Measurements from ENCODE around the gene FSTL3.
A peak's percentile ranks its signal among the peaks of the same experiment; 100 is the strongest.

FSTL3 gene

DNA sequence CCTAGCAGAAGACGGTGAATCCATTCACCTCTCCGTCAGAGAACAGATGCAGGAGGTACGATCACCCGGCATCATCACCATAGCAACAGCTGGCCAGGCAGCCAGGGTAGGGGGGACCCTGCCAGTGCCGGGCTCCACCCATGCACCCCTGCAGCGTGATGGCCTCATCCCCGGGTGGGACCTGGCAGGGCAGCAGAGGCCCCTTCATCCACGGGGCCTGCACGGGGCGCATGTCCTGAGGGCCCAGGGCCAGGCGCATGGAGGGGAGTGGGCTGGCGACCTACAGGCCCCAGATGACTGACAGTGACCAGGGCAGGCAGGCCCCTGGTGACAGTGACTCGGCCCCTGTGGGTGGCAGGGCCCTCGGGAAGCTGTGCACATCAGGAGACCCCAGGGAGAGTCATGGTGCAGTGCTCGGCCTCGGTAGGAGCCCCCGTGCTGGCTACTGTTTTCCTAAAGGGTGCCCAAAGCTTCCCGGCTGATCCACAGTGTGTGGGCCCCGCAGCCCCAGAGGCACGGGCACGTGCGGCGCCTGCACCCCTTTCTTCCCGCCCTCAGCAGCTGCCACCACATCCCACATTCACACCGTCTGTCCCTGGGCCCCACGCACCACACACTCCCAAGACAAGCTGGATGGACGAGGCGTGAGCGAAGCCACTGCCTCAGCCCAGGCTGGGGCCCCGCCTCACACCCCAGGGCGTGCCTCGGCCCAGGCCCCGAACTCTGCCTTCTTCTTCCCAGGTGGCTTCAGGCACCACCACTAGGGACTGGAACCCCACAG lies 17.9 kb upstream of the FSTL3 start:
- TF ChIP-seq, protein P1, sequence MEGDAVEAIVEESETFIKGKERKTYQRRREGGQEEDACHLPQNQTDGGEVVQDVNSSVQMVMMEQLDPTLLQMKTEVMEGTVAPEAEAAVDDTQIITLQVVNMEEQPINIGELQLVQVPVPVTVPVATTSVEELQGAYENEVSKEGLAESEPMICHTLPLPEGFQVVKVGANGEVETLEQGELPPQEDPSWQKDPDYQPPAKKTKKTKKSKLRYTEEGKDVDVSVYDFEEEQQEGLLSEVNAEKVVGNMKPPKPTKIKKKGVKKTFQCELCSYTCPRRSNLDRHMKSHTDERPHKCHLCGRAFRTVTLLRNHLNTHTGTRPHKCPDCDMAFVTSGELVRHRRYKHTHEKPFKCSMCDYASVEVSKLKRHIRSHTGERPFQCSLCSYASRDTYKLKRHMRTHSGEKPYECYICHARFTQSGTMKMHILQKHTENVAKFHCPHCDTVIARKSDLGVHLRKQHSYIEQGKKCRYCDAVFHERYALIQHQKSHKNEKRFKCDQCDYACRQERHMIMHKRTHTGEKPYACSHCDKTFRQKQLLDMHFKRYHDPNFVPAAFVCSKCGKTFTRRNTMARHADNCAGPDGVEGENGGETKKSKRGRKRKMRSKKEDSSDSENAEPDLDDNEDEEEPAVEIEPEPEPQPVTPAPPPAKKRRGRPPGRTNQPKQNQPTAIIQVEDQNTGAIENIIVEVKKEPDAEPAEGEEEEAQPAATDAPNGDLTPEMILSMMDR (IDR thresholded peaks at IDR 0.05; ENCODE audit: low read depth, low read length), result no peak
- Histone ChIP-seq H3K27ac (no peak overlapping the region), H3K4me3 (ENCODE audit: low read depth, low read length) (no peak overlapping the region), H3K36me3 (peaks cover 43% of the 10 kb centered on the region), H3K27me3 (ENCODE audit: insufficient read depth, low read depth, severe bottlenecking) (no peaks in the 10 kb centered on the region), H3K9me3 (ENCODE audit: severe bottlenecking) (no peaks in the 10 kb centered on the region)
- no peak for DNase-seq

DNA sequence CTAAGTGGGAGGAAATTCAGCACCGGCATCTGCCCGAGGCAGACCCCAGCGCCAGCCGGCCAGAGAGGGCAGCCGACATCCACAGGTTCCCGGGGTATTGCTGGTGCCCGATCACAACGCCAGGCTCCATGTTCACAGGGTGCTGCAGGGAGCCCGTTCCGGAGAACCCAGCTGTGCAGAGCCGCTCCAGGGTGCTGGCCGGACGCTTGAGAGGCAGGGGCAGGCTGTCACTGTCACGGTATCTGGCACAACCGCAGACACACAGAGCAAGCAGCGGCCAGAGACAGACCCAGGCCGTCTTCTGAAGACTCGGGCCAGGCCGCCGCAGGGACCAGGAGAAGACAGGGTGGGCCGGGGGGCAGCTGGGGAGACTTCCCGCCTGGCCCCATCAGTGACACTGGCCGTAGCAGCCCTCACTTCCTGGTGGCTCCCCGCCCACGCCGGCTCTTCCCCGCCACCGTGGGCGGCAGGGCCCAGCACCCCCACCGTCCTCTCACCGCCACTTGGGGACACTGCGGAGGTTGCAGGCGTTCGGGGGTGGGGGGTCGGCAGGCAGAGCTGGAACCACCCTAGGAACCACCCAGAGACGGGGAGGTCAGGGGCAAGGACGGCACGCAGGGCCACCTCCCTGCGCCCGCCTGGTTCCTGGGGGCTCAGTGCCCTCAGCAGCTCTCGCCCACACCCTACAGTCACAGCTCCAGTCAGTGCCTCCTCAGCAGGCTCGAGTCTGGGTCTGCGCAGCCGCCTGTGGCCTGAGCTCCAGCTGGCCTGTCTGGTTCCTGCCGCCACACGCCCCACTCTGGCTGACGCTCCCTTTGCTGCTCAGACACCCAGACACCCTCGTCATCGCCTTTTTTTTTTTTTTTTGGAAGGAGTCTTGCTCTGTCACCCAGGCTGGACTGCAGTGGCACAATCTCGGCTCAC lies 17.0 kb upstream of the FSTL3 start:
- TF ChIP-seq, protein P1 (IDR thresholded peaks at IDR 0.05; ENCODE audit: low read depth, low read length), result no peak
- no peak for DNase-seq
- peaks cover 35% of the 10 kb centered on the region for H3K36me3 ChIP-seq
- no peaks in the 10 kb centered on the region for H3K27me3 ChIP-seq (ENCODE audit: insufficient read depth, low read depth, severe bottlenecking)
- H3K9me3 ChIP-seq (ENCODE audit: severe bottlenecking), result peaks cover 4% of the 10 kb centered on the region
- no peak overlapping the region for H3K27ac ChIP-seq
- H3K4me3 ChIP-seq (ENCODE audit: low read depth, low read length), result no peak overlapping the region

DNA sequence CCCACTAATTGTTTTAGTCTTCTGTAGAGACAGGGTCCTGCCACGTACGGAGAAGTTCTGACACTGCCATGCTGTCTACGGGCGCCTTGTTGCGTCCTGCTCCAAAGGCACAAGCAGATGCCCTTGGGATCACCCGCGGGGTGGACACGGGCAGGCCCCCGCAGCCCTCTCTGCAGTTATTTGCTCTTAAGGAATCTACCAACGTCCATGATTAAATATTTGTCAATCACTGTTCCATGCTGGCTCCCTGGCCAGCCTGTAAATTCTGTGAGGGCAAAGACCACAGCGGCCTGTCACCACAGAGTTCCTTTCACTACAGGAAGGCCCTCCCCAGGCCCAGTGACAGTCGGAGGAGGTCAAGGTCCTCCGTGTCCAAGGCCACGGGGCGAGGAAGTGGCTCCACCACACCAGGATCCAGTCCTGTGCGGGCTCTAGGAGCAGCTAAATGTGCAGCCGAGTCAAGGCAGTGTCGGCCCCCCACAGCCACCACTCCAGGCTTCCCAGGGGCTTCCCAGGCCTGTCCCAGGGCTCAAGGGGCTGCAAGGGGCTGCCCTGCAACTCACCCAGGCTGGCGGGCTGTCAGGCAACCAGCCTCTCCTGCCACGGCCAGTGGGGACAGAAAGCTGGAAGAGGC lies 15.3 kb upstream of the FSTL3 start:
- no peak overlapping the region for H3K27ac ChIP-seq
- no peak for DNase-seq
- TF ChIP-seq, protein P1 (IDR thresholded peaks at IDR 0.05; ENCODE audit: low read depth, low read length), result no peak
- H3K36me3 ChIP-seq, result peaks cover 29% of the 10 kb centered on the region
- H3K9me3 ChIP-seq (ENCODE audit: severe bottlenecking), result peaks cover 4% of the 10 kb centered on the region
- no peaks in the 10 kb centered on the region for H3K27me3 ChIP-seq (ENCODE audit: insufficient read depth, low read depth, severe bottlenecking)
- H3K4me3 ChIP-seq (ENCODE audit: low read depth, low read length), result no peak overlapping the region

DNA sequence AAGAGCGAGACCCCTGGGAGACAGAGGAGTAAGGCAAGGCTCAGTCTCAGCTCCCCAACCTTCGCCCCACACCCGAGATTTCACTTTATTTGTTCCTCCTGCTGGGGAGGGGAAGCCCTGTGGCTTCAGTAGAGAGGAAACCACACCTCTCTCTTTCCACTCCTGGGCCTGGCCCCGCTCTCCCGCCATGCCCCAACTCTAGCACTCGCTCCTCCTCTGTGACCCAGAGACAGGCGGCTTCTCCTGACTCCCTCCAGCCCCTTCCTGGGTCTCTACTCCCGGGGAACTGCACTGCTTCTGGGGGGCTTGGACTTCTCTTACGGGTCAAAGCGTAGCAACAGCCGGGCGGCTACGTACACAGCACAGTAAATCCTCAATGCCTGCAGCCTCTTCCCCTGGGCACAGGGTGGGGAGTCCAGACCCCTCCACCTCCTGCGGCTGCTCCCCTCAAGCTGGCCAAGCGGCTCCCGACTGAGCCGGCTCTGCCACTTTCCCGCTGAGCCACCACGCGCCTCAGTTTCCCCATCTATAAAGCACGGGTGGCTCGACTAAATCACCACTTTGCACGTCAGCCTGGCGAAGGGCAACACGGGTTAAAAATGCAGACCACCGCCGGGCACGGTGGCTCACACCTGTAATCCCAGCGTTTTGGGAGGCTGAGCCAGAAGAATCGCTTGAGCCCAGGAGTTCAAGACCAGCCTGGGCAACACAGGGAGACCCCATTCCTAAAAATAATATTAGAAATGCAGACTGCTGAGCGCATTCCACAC lies 14.6 kb upstream of the FSTL3 start:
- Histone ChIP-seq H3K9me3 (ENCODE audit: severe bottlenecking) (peaks cover 5% of the 10 kb centered on the region), H3K27ac (no peak overlapping the region; the same call in 1 of the 2 replicates), H3K4me3 (ENCODE audit: low read depth, low read length) (peak overlapping the region; percentile 82), H3K27me3 (ENCODE audit: insufficient read depth, low read depth, severe bottlenecking) (no peaks in the 10 kb centered on the region), H3K36me3 (peaks cover 29% of the 10 kb centered on the region)
- no peak for DNase-seq
- TF ChIP-seq, protein P1 (IDR thresholded peaks at IDR 0.05; ENCODE audit: low read depth, low read length), result no peak

DNA sequence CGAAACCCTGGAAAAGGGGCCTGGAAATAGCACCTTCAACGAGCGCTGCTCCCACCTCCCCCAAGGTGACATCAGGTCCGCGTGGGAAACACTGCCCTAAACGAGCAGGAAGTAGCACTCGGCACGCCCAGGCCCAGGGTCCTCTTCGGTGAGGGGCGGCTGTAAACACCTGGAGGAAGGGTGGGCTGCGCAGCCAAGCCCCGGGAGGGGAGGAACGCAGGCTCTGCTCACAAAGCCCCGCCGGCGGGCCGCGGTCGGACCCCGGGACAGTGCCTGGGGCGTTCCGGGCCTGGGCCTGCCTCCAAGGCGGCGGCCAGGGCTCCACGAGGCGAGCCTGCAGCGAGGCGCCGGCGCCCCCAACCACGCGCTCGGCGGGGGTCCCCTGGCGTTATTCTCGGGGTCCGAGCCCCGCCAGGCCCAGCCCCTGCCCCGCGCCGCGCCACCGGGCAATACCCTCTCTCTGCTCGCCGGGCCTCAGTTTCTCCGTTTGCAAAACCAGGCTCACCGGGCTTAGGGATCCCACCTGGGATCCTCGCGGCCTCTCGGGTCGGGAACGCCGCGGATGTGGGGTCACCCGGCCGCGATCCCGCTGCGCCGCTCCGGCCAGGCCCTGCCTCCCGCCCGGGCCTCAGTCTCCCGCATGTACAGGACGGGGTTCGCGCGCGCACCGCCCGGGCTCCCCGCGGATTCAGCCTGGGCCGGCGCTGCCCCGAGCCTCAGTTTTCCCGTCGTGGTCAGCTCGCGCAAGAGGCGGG lies 13.8 kb upstream of the FSTL3 start:
- Histone ChIP-seq H3K27me3 (ENCODE audit: insufficient read depth, low read depth, severe bottlenecking) (no peaks in the 10 kb centered on the region), H3K27ac (peak overlapping the region; percentile 93), H3K9me3 (ENCODE audit: severe bottlenecking) (peaks cover 9% of the 10 kb centered on the region), H3K4me3 (ENCODE audit: low read depth, low read length) (peak overlapping the region; percentile 82), H3K36me3 (peaks cover 24% of the 10 kb centered on the region)
- DNase-seq, result peak; percentile 43
- TF ChIP-seq, protein P1 (IDR thresholded peaks at IDR 0.05; ENCODE audit: low read depth, low read length), result no peak
